ENCODE results near the gene RAB8B. TPM values are rescaled to one million over a fixed set of nuclear protein-coding genes. Genes with fewer than 3 reads are reported as not detected.

Gene RAB8B
- total RNA-seq, 1 donor from 2014 or later = 93.1 TPM

DNA sequence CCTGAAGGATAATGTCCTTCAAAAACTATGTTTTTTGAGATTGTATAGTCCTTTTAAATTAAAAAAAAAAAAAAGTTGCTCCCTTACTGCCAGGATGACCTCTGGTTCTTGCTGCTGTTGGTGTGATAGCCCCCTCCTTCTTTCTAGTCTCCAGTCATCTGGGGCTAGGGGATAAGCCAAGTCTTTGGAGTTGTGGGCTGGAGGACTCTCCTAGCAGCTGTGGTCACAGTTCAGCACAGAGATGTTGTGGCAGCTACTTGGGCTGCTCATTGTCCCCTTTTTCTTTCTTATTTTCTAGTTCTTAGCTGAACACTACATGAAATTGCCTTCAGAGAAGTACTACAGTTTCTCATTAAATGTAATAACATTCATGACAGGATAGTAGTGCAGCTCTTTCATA, 48.8 kb downstream of the RAB8B start:
- Mint-ChIP-seq H3K27me3 (no peaks in the 10 kb centered on the region), H3K36me3 (ENCODE audit: low read depth) (peaks cover 34% of the 10 kb centered on the region), H3K4me1 (peaks cover 60% of the 10 kb centered on the region), H3K9me3 (no peaks in the 10 kb centered on the region), H3K4me3 (no peak overlapping the region), H3K27ac (no peak overlapping the region)
- POLR2A ChIA-PET = interaction anchor here (0.6 to 1.0 kb wide), 2 partner anchors 11 to 51 kb away, joined by 3 to 4 read pairs; no protein-coding TSS in a partner anchor
- ATAC-seq (ENCODE audit: low read depth) (no peak), DNase-seq (no peak)
- intact Hi-C loops (cut with micrococcal nuclease) = no loop called here
- CTCF ChIA-PET = interaction anchor here (1.8 kb wide), 1 partner anchor 10 kb away, joined by 4 read pairs; no protein-coding TSS in a partner anchor
- TF ChIP-seq, protein P1, sequence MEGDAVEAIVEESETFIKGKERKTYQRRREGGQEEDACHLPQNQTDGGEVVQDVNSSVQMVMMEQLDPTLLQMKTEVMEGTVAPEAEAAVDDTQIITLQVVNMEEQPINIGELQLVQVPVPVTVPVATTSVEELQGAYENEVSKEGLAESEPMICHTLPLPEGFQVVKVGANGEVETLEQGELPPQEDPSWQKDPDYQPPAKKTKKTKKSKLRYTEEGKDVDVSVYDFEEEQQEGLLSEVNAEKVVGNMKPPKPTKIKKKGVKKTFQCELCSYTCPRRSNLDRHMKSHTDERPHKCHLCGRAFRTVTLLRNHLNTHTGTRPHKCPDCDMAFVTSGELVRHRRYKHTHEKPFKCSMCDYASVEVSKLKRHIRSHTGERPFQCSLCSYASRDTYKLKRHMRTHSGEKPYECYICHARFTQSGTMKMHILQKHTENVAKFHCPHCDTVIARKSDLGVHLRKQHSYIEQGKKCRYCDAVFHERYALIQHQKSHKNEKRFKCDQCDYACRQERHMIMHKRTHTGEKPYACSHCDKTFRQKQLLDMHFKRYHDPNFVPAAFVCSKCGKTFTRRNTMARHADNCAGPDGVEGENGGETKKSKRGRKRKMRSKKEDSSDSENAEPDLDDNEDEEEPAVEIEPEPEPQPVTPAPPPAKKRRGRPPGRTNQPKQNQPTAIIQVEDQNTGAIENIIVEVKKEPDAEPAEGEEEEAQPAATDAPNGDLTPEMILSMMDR (IDR thresholded peaks at IDR 0.05) = no peak

DNA sequence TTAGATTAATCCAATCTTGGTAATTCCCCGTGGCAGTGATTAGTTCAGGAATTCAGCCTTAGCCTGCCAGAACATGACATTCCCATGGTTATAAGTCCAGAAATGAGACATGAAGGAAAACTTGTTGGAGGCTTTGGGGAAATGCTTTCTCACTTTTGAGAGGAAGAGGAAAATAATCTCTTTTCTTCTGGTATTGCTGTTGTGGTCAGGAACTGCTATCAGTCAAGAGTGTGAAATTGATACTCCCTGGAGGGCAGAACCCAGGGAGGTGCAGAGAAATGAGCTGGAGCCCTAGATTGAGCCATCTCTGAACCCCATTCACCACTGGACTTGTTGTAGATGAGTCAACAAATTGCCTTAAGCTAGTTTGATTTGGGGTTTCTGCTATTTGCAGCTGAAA, 49.4 kb downstream of the RAB8B start:
- no peak overlapping the region for H3K27ac Mint-ChIP-seq
- intact Hi-C loops (cut with micrococcal nuclease) = no loop called here
- TF ChIP-seq, protein P1 (IDR thresholded peaks at IDR 0.05) = no peak
- peaks cover 60% of the 10 kb centered on the region for H3K4me1 Mint-ChIP-seq
- DNase-seq (no peak), ATAC-seq (ENCODE audit: low read depth) (no peak)
- POLR2A ChIA-PET = interaction anchor here (0.6 to 1.0 kb wide), 5 partner anchors 12 to 412 kb away, joined by 3 to 6 read pairs (median 4); no protein-coding TSS in a partner anchor
- no peak overlapping the region for H3K4me3 Mint-ChIP-seq
- H3K36me3 Mint-ChIP-seq (ENCODE audit: low read depth) = peaks cover 41% of the 10 kb centered on the region
- no peaks in the 10 kb centered on the region for H3K27me3 Mint-ChIP-seq
- H3K9me3 Mint-ChIP-seq = peaks cover 4% of the 10 kb centered on the region
- CTCF ChIA-PET = no interaction called here

DNA sequence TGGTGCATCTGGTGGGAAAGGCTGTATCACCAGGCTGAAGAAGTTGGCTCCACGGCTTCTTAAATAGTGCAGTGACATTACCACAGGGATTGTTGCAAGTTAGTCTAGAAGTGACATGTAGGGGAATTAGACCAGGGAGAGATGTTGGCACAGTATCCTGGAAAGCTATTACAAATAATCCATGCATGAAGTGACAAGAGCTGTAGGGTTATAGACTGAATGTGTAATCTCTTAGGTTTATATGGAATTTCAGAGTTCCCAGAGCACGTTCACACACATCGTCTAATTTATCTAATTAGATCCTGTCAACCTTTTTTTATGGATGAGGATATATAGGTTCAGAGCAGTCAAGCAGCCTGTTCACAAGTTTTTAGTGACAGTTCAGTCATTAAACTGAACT, 50.7 kb downstream of the RAB8B start:
- H3K9me3 Mint-ChIP-seq = peaks cover 4% of the 10 kb centered on the region
- POLR2A ChIA-PET = no interaction called here
- H3K27ac Mint-ChIP-seq = no peak overlapping the region
- H3K36me3 Mint-ChIP-seq (ENCODE audit: low read depth) = peaks cover 41% of the 10 kb centered on the region
- no peak overlapping the region for H3K4me3 Mint-ChIP-seq
- TF ChIP-seq, protein P1 (IDR thresholded peaks at IDR 0.05) = no peak
- intact Hi-C loops (cut with micrococcal nuclease) = loop anchor here (5.0 kb wide), 1 partner anchor 37 kb away; the partner anchor contains the start of gene APH1B
- DNase-seq (no peak), ATAC-seq (ENCODE audit: low read depth) (no peak)
- CTCF ChIA-PET = no interaction called here
- H3K27me3 Mint-ChIP-seq = no peaks in the 10 kb centered on the region
- H3K4me1 Mint-ChIP-seq = peaks cover 61% of the 10 kb centered on the region

DNA sequence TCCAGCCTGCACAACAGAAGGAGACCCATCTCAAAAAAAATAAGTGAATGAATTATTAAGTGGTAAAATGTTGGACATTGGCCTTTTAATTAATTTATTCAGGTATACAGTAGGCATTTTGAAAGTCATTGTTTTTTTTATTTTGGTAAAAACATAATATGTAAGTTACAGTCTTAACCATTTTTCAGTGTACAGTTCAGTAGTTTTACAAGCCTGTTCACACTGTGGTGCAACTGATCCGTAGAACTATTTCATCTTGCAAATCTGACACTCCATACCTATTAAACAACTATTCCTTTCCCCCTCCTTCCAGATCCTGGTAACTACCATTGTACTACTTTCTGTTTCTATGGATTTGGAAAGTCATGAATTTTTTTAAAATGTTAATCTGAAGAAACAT, 51.9 kb downstream of the RAB8B start:
- Mint-ChIP-seq H3K27me3 (no peaks in the 10 kb centered on the region), H3K4me1 (peaks cover 57% of the 10 kb centered on the region), H3K9me3 (peaks cover 4% of the 10 kb centered on the region), H3K4me3 (no peak overlapping the region), H3K36me3 (ENCODE audit: low read depth) (peaks cover 47% of the 10 kb centered on the region), H3K27ac (no peak overlapping the region)
- ChIA-PET CTCF (no interaction called here), POLR2A (interaction anchor here (0.7 kb wide), 1 partner anchor 13 kb away, joined by 6 read pairs; no protein-coding TSS in a partner anchor)
- ATAC-seq (ENCODE audit: low read depth) (no peak), DNase-seq (no peak)
- intact Hi-C loops (cut with micrococcal nuclease) = loop anchor here (5.0 kb wide), 1 partner anchor 36 kb away; the partner anchor contains the start of gene APH1B
- TF ChIP-seq, protein P1 (IDR thresholded peaks at IDR 0.05) = no peak

DNA sequence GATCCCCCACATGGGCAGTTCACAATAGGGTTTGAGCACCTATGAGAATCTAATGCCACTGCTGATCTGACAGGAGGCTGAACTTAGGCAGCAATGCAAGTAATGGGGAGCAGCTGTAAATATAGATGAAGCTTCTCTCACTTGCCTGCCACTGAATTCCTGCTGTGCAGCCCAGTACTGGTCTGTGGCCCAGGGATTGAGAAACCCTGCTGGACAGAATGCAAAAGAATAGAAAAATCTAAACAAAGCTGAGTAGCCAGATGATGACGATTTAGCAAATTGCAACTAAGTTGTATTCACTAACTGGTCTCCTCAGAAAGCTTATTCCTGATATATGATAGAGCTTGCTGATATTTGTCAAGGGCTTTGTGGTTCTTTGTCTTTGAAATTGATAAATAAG, 53.7 kb downstream of the RAB8B start:
- H3K36me3 Mint-ChIP-seq (ENCODE audit: low read depth) = peaks cover 56% of the 10 kb centered on the region
- peak overlapping the region; percentile 59 for H3K27ac Mint-ChIP-seq
- ChIA-PET CTCF (no interaction called here), POLR2A (interaction anchor here (2.8 kb wide), 1 partner anchor 86 kb away, joined by 8 read pairs; the partner anchor contains the start of gene RPS27L)
- intact Hi-C loops (cut with micrococcal nuclease) = loop anchor here (5.0 kb wide), 1 partner anchor 34 kb away; the partner anchor contains the start of gene APH1B
- ATAC-seq (ENCODE audit: low read depth) = no peak
- TF ChIP-seq, protein P1 (IDR thresholded peaks at IDR 0.05) = no peak
- no peak overlapping the region for H3K4me3 Mint-ChIP-seq
- H3K27me3 Mint-ChIP-seq = no peaks in the 10 kb centered on the region
- H3K4me1 Mint-ChIP-seq = peaks cover 43% of the 10 kb centered on the region
- DNase-seq = no peak
- peaks cover 4% of the 10 kb centered on the region for H3K9me3 Mint-ChIP-seq
